Activated T-helper 2 cell treated with anti-CD3 and anti-CD28 coated beads, Interferon-gamma antibody, Interleukin-2, Interleukin-4, amounts not matched to agents 10 μg/mL and 5 μg/mL and 100 μg/mL, durations not matched to agents 14 hours and 24 hours and 36 hours (primary cell): ENCODE data around the gene ASCC1. TPM values are rescaled to one million over a fixed set of nuclear protein-coding genes. Genes with fewer than 3 reads are reported as not detected.
"Not testable (repeated sequence)": the region's sequence is repeated elsewhere in the genome, so short reads cannot be mapped to it uniquely, and the experiment has no call there.

Source experiments
- DNase-seq: peaks from one replicate; pipeline ENCODE4 v3.0.0; 2021; ENCODE audit warnings: low spot score
- H3K27ac Mint-ChIP-seq: one replicate; pipeline ENCODE4 v1.8.0; 2021; ENCODE audit warnings: mixed read lengths
- H3K27me3 Mint-ChIP-seq: one replicate; pipeline ENCODE4 v1.8.0; 2021; ENCODE audit warnings: low read depth, mixed read lengths
- H3K36me3 Mint-ChIP-seq: one replicate; pipeline ENCODE4 v1.8.0; 2021; ENCODE audit warnings: low read depth, mixed read lengths
- H3K4me1 Mint-ChIP-seq: one replicate; pipeline ENCODE4 v1.8.0; 2021; ENCODE audit warnings: low read depth, mixed read lengths
- H3K4me3 Mint-ChIP-seq: one replicate; pipeline ENCODE4 v1.8.0; 2021; ENCODE audit warnings: low read depth, mild to moderate bottlenecking, moderate library complexity, mixed read lengths
- H3K9me3 Mint-ChIP-seq: one replicate; pipeline ENCODE4 v1.8.0; 2021; ENCODE audit warnings: mixed read lengths
- intact Hi-C: fragments of 100-400 bp; cut with micrococcal nuclease; formaldehyde crosslinking; loops from one replicate; pipeline ENCODE4 v1.15.1; 2023
- total RNA-seq: library from RNA; stranded (reverse); gene quantifications from 2 replicates; pipeline ENCODE4 v1.2.3, GENCODE V29; 2022

The ASCC1 gene
- total RNA-seq, 1 donor from 2014 or later: 46.2 TPM

- DNase-seq, H3K4me3 Mint-ChIP-seq, intact Hi-C loops, H3K9me3 Mint-ChIP-seq, H3K27me3 Mint-ChIP-seq: not testable (repeated sequence)
- Mint-ChIP-seq H3K36me3 (peaks cover 40% of the 10 kb centered on the region), H3K4me1 (peaks cover 31% of the 10 kb centered on the region), H3K27ac (peak overlapping the region; percentile 75)
Measured at GRCh38 chr10:72224191-72224590, 8.1 kb upstream of the ASCC1 start.

- H3K27me3 Mint-ChIP-seq: no peaks in the 10 kb centered on the region
- H3K27ac Mint-ChIP-seq: peak overlapping the region; percentile 75
- peaks cover 43% of the 10 kb centered on the region for H3K36me3 Mint-ChIP-seq
- H3K9me3 Mint-ChIP-seq: no peaks in the 10 kb centered on the region
- no peak for DNase-seq
- intact Hi-C loops: loop anchor here (2.0 kb wide), 1 partner anchor 97 kb away; no protein-coding TSS in a partner anchor
- H3K4me3 Mint-ChIP-seq: no peak overlapping the region
- H3K4me1 Mint-ChIP-seq: peaks cover 34% of the 10 kb centered on the region
Measured at GRCh38 chr10:72223743-72224101, 7.6 kb upstream of the ASCC1 start.

- Mint-ChIP-seq H3K27ac (no peak overlapping the region), H3K4me1 (peaks cover 34% of the 10 kb centered on the region), H3K9me3 (no peaks in the 10 kb centered on the region), H3K4me3 (no peak overlapping the region), H3K36me3 (peaks cover 46% of the 10 kb centered on the region), H3K27me3 (no peaks in the 10 kb centered on the region)
- DNase-seq: no peak
- intact Hi-C loops: no loop called here
Measured at GRCh38 chr10:72221278-72221677, 5.2 kb upstream of the ASCC1 start.

GRCh38 chr10:72220637-72221036 is 4.6 kb upstream of the ASCC1 start:
- Mint-ChIP-seq H3K27me3 (no peaks in the 10 kb centered on the region), H3K27ac (peak overlapping the region; percentile 43)

GRCh38 chr10:72219235-72219814 is 3.2 kb upstream of the ASCC1 start:
- no peak for DNase-seq
- Mint-ChIP-seq H3K9me3 (no peaks in the 10 kb centered on the region), H3K36me3 (peaks cover 41% of the 10 kb centered on the region), H3K27me3 (no peaks in the 10 kb centered on the region), H3K4me1 (peaks cover 38% of the 10 kb centered on the region), H3K4me3 (peak overlapping the region; percentile 55), H3K27ac (peak overlapping the region; percentile 96)
- intact Hi-C loops: loop anchor here (2.0 to 10.0 kb wide), 5 partner anchors 29 to 255 kb away; partner anchors contain the start of genes CHST3 and SPOCK2

More at GRCh38 chr10:72220637-72221036, 4.6 kb upstream of the ASCC1 start:
- Mint-ChIP-seq H3K4me3 (no peak overlapping the region), H3K36me3 (peaks cover 46% of the 10 kb centered on the region), H3K9me3 (no peaks in the 10 kb centered on the region), H3K4me1 (peaks cover 34% of the 10 kb centered on the region)
- DNase-seq: no peak
- intact Hi-C loops: no loop called here

GRCh38 chr10:72218726-72219125 is 2.6 kb upstream of the ASCC1 start:
- Mint-ChIP-seq H3K36me3 (peaks cover 35% of the 10 kb centered on the region), H3K27ac (peak overlapping the region; percentile 96), H3K4me1 (peaks cover 35% of the 10 kb centered on the region), H3K9me3 (no peaks in the 10 kb centered on the region), H3K4me3 (peak overlapping the region; percentile 55), H3K27me3 (no peaks in the 10 kb centered on the region)
- intact Hi-C loops: loop anchor here (1.0 to 10.0 kb wide), 8 partner anchors 30 to 254 kb away; partner anchors contain the start of genes CHST3 and SPOCK2
- no peak for DNase-seq

GRCh38 chr10:72218325-72218724 is 2.2 kb upstream of the ASCC1 start:
- Mint-ChIP-seq H3K4me3 (peak overlapping the region; percentile 55), H3K27me3 (no peaks in the 10 kb centered on the region), H3K36me3 (peaks cover 31% of the 10 kb centered on the region), H3K4me1 (peaks cover 31% of the 10 kb centered on the region), H3K9me3 (no peaks in the 10 kb centered on the region), H3K27ac (peak overlapping the region; percentile 96)
- DNase-seq: no peak
- intact Hi-C loops: loop anchor here (1.0 to 10.0 kb wide), 8 partner anchors 30 to 254 kb away; partner anchors contain the start of genes CHST3 and SPOCK2

- H3K27me3 Mint-ChIP-seq, H3K27ac Mint-ChIP-seq, H3K4me3 Mint-ChIP-seq, H3K9me3 Mint-ChIP-seq, DNase-seq: not testable (repeated sequence)
- Mint-ChIP-seq H3K4me1 (peaks cover 31% of the 10 kb centered on the region), H3K36me3 (peaks cover 38% of the 10 kb centered on the region)
- intact Hi-C loops: loop anchor here (10.0 kb wide), 1 partner anchor 247 kb away; the partner anchor contains the start of gene CHST3
Measured at GRCh38 chr10:72211832-72212231, 4.2 kb downstream of the ASCC1 start.

- peaks cover 28% of the 10 kb centered on the region for H3K4me1 Mint-ChIP-seq
- not testable (repeated sequence) for H3K9me3 Mint-ChIP-seq, H3K4me3 Mint-ChIP-seq, H3K27me3 Mint-ChIP-seq, H3K27ac Mint-ChIP-seq, DNase-seq
- H3K36me3 Mint-ChIP-seq: peaks cover 35% of the 10 kb centered on the region
- intact Hi-C loops: loop anchor here (10.0 kb wide), 1 partner anchor 247 kb away; the partner anchor contains the start of gene CHST3
Measured at GRCh38 chr10:72211381-72211780, 4.7 kb downstream of the ASCC1 start.

GRCh38 chr10:72208526-72208925 is 7.5 kb downstream of the ASCC1 start:
- H3K27me3 Mint-ChIP-seq, intact Hi-C loops, H3K9me3 Mint-ChIP-seq, DNase-seq: not testable (repeated sequence)
- H3K27ac Mint-ChIP-seq: peak overlapping the region; percentile 65
- peaks cover 44% of the 10 kb centered on the region for H3K36me3 Mint-ChIP-seq
- H3K4me3 Mint-ChIP-seq: peak overlapping the region; percentile 17
- H3K4me1 Mint-ChIP-seq: peaks cover 21% of the 10 kb centered on the region

GRCh38 chr10:72206511-72207229 is 9.4 kb downstream of the ASCC1 start:
- intact Hi-C loops: no loop called here
- DNase-seq: no peak
- H3K4me3 Mint-ChIP-seq: no peak overlapping the region
- H3K4me1 Mint-ChIP-seq: peaks cover 18% of the 10 kb centered on the region
- H3K9me3 Mint-ChIP-seq: no peaks in the 10 kb centered on the region
- no peaks in the 10 kb centered on the region for H3K27me3 Mint-ChIP-seq
- no peak overlapping the region for H3K27ac Mint-ChIP-seq
- peaks cover 49% of the 10 kb centered on the region for H3K36me3 Mint-ChIP-seq

- H3K27me3 Mint-ChIP-seq: no peaks in the 10 kb centered on the region
- no peak overlapping the region for H3K4me3 Mint-ChIP-seq
- no peaks in the 10 kb centered on the region for H3K9me3 Mint-ChIP-seq
- H3K27ac Mint-ChIP-seq: no peak overlapping the region
- peaks cover 11% of the 10 kb centered on the region for H3K4me1 Mint-ChIP-seq
- peaks cover 44% of the 10 kb centered on the region for H3K36me3 Mint-ChIP-seq
- intact Hi-C loops: no loop called here
- DNase-seq: no peak
Measured at GRCh38 chr10:72204724-72205123, 11.4 kb downstream of the ASCC1 start.

GRCh38 chr10:72204296-72204695 is 11.8 kb downstream of the ASCC1 start:
- intact Hi-C loops: no loop called here
- peaks cover 11% of the 10 kb centered on the region for H3K4me1 Mint-ChIP-seq
- no peak overlapping the region for H3K4me3 Mint-ChIP-seq
- no peak for DNase-seq
- H3K27ac Mint-ChIP-seq: no peak overlapping the region
- H3K36me3 Mint-ChIP-seq: peaks cover 47% of the 10 kb centered on the region
- no peaks in the 10 kb centered on the region for H3K9me3 Mint-ChIP-seq
- H3K27me3 Mint-ChIP-seq: no peaks in the 10 kb centered on the region
